ENCODE data around the gene IMPDH1. TPM values are rescaled to one million over a fixed set of nuclear protein-coding genes. Genes with fewer than 3 reads are reported as not detected.

Gene IMPDH1
- total and polyA plus RNA-seq, 4 donors, result 2.4 to 11.1 (median 5.2) TPM

DNA sequence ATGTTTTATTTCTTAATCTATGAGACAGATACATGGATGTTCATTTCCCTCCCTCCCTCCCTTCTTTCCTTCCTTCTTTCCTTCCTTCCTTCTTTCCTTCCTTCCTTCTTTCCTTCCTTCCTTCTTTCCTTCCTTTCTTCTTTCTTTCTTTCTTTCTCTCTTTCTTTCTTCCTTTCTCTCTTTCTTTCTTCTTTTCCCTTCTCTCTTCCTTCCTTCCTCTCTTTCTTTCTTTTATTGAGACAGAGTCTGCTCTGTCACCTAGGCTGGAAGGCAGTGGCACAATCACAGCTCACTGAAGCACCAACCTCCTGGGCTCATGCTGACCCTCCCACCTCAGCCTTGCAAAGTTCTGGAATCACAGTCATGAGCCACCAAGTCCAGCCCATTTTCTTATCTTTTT, 42.8 kb downstream of the IMPDH1 start:
- DNase-seq (ENCODE audit: low spot score), result no peak
- no peak overlapping the region for H3K27ac ChIP-seq (ENCODE audit: low read depth in 1 of 2, low read length in 2 of 2)
- H3K4me1 ChIP-seq (ENCODE audit: control insufficient read depth in 4 of 4, insufficient read depth in 4 of 4, low read length in 3 of 4), result peaks cover 0 to 4% (median 3%) of the 10 kb centered on the region in 4 donors
- H3K27me3 ChIP-seq (ENCODE audit: control insufficient read depth in 4 of 4, insufficient read depth in 4 of 4, low read length in 3 of 4), result no peaks in the 10 kb centered on the region
- no peaks in the 10 kb centered on the region for H3K36me3 ChIP-seq (ENCODE audit: control insufficient read depth in 4 of 4, insufficient read depth in 3 of 4, low read depth in 1 of 4, low read length in 3 of 4)
- TF ChIP-seq RAD21 (IDR thresholded peaks at IDR 0.05) (no peak), SP1 (IDR thresholded peaks at IDR 0.05) (no peak), RXRA (IDR thresholded peaks at IDR 0.05) (no peak), FOXA2 (IDR thresholded peaks at IDR 0.05) (no peak), TAF1 (conservative IDR thresholded peaks at IDR 0.05) (no peak), HNF4A (conservative IDR thresholded peaks at IDR 0.05) (no peak), GABPA (IDR thresholded peaks at IDR 0.05 in 1 of 2, conservative IDR thresholded peaks at IDR 0.05 in 1 of 2) (no peak), FOXA1 (IDR thresholded peaks at IDR 0.05) (no peak), YY1 (IDR thresholded peaks at IDR 0.05) (no peak), JUND (IDR thresholded peaks at IDR 0.05) (no peak), EGR1 (IDR thresholded peaks at IDR 0.05; ENCODE audit: low read depth in 2 of 2) (no peak), HNF4G (IDR thresholded peaks at IDR 0.05) (no peak)
- TF ChIP-seq, protein P1, sequence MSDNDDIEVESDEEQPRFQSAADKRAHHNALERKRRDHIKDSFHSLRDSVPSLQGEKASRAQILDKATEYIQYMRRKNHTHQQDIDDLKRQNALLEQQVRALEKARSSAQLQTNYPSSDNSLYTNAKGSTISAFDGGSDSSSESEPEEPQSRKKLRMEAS (IDR thresholded peaks at IDR 0.05), result no peak
- TF ChIP-seq, protein P2, sequence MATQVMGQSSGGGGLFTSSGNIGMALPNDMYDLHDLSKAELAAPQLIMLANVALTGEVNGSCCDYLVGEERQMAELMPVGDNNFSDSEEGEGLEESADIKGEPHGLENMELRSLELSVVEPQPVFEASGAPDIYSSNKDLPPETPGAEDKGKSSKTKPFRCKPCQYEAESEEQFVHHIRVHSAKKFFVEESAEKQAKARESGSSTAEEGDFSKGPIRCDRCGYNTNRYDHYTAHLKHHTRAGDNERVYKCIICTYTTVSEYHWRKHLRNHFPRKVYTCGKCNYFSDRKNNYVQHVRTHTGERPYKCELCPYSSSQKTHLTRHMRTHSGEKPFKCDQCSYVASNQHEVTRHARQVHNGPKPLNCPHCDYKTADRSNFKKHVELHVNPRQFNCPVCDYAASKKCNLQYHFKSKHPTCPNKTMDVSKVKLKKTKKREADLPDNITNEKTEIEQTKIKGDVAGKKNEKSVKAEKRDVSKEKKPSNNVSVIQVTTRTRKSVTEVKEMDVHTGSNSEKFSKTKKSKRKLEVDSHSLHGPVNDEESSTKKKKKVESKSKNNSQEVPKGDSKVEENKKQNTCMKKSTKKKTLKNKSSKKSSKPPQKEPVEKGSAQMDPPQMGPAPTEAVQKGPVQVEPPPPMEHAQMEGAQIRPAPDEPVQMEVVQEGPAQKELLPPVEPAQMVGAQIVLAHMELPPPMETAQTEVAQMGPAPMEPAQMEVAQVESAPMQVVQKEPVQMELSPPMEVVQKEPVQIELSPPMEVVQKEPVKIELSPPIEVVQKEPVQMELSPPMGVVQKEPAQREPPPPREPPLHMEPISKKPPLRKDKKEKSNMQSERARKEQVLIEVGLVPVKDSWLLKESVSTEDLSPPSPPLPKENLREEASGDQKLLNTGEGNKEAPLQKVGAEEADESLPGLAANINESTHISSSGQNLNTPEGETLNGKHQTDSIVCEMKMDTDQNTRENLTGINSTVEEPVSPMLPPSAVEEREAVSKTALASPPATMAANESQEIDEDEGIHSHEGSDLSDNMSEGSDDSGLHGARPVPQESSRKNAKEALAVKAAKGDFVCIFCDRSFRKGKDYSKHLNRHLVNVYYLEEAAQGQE (IDR thresholded peaks at IDR 0.05), result no peak
- TF ChIP-seq, protein P3, sequence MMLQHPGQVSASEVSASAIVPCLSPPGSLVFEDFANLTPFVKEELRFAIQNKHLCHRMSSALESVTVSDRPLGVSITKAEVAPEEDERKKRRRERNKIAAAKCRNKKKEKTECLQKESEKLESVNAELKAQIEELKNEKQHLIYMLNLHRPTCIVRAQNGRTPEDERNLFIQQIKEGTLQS (IDR thresholded peaks at IDR 0.05), result no peak
- TF ChIP-seq, protein P4, sequence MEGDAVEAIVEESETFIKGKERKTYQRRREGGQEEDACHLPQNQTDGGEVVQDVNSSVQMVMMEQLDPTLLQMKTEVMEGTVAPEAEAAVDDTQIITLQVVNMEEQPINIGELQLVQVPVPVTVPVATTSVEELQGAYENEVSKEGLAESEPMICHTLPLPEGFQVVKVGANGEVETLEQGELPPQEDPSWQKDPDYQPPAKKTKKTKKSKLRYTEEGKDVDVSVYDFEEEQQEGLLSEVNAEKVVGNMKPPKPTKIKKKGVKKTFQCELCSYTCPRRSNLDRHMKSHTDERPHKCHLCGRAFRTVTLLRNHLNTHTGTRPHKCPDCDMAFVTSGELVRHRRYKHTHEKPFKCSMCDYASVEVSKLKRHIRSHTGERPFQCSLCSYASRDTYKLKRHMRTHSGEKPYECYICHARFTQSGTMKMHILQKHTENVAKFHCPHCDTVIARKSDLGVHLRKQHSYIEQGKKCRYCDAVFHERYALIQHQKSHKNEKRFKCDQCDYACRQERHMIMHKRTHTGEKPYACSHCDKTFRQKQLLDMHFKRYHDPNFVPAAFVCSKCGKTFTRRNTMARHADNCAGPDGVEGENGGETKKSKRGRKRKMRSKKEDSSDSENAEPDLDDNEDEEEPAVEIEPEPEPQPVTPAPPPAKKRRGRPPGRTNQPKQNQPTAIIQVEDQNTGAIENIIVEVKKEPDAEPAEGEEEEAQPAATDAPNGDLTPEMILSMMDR (IDR thresholded peaks at IDR 0.05; ENCODE audit: low read depth, low read length, missing input control), result no peak
- no peak overlapping the region for H3K4me3 ChIP-seq (ENCODE audit: low read depth in 1 of 3, low read length in 3 of 3)
- no peak overlapping the region for H3K9ac ChIP-seq (ENCODE audit: low read depth in 1 of 2, low read length in 2 of 2)
- H3K9me3 ChIP-seq (ENCODE audit: control insufficient read depth in 4 of 4, low read length in 3 of 4), result no peaks in the 10 kb centered on the region

DNA sequence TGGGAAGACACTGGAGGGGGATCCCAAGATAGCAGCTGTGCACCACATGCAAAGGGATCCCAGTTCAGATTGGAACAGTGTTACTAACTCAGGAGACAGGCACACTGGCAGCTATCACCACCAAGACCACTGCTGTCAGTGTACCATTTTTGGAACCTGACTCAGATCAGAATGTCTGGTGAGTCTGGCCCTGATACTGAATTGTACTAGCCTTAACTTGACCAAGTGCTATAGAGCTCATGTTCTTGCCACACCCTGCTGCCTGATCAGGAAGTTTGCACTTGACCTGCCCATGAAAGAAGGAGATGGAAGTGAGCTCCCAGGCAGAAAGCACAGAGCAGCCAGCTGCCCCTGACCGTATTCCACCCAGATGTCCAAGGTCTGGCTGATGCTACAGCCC, 43.5 kb downstream of the IMPDH1 start:
- Histone ChIP-seq H3K36me3 (ENCODE audit: control insufficient read depth in 4 of 4, insufficient read depth in 3 of 4, low read depth in 1 of 4, low read length in 3 of 4) (no peaks in the 10 kb centered on the region), H3K9ac (ENCODE audit: low read depth in 1 of 2, low read length in 2 of 2) (no peak overlapping the region), H3K9me3 (ENCODE audit: control insufficient read depth in 4 of 4, low read length in 3 of 4) (no peaks in the 10 kb centered on the region), H3K27ac (ENCODE audit: low read depth in 1 of 2, low read length in 2 of 2) (no peak overlapping the region), H3K4me1 (ENCODE audit: control insufficient read depth in 4 of 4, insufficient read depth in 4 of 4, low read length in 3 of 4) (peaks cover 2 to 8% (median 6%) of the 10 kb centered on the region in 4 donors), H3K27me3 (ENCODE audit: control insufficient read depth in 4 of 4, insufficient read depth in 4 of 4, low read length in 3 of 4) (no peaks in the 10 kb centered on the region), H3K4me3 (ENCODE audit: low read depth in 1 of 3, low read length in 3 of 3) (no peak overlapping the region)
- 48% methylated on average over 1 of the region's 1 CpG for WGBS
- no peak for DNase-seq (ENCODE audit: low spot score)
- TF ChIP-seq EGR1 (IDR thresholded peaks at IDR 0.05; ENCODE audit: low read depth in 2 of 2) (no peak), JUND (IDR thresholded peaks at IDR 0.05) (no peak)
- TF ChIP-seq, protein P5, sequence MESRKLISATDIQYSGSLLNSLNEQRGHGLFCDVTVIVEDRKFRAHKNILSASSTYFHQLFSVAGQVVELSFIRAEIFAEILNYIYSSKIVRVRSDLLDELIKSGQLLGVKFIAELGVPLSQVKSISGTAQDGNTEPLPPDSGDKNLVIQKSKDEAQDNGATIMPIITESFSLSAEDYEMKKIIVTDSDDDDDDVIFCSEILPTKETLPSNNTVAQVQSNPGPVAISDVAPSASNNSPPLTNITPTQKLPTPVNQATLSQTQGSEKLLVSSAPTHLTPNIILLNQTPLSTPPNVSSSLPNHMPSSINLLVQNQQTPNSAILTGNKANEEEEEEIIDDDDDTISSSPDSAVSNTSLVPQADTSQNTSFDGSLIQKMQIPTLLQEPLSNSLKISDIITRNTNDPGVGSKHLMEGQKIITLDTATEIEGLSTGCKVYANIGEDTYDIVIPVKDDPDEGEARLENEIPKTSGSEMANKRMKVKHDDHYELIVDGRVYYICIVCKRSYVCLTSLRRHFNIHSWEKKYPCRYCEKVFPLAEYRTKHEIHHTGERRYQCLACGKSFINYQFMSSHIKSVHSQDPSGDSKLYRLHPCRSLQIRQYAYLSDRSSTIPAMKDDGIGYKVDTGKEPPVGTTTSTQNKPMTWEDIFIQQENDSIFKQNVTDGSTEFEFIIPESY (IDR thresholded peaks at IDR 0.05), result no peak
